H1 (cell line): ENCODE data around the gene CTIF. TPM values are rescaled to one million over a fixed set of nuclear protein-coding genes. Genes with fewer than 3 reads are reported as not detected.

ENCODE experiments used
- CTCF ChIA-PET: fragments of 300-600 bp; sonication (Branson Sonifier 250); formaldehyde crosslinking; loops from one replicate; lab custom pipeline; 2021; ENCODE audit not compliant: partially characterized antibody; lab: Charles Lee
- POLR2A ChIA-PET: fragments of 300-600 bp; sonication (Branson Sonifier 250); formaldehyde crosslinking; loops from one replicate; lab custom pipeline; 2021; ENCODE audit warnings: inconsistent platforms; ENCODE audit not compliant: partially characterized antibody; lab: Charles Lee
- DNase-seq, 2 experiments: peaks; one replicate each; pipeline versions ENCODE4 v3.0.0 to v3.0.0-alpha.2; 2010 to 2022; ENCODE audit warnings: low spot score in 2 of 2, low read depth in 1 of 2, mixed read lengths in 1 of 2
- FAIRE-seq: peaks from 2 replicates; lab custom pipeline; 2011; peaks lifted over from hg19 to GRCh38; lab: Jason Lieb, UNC
- H2AFZ ChIP-seq: 2 replicates; pipeline ENCODE4 v1.8.1; 2012; ENCODE audit warnings: low read length, inconsistent platforms
- H2AK5ac ChIP-seq: 2 replicates; pipeline ENCODE4 v1.6.1; 2013; ENCODE audit warnings: low read depth, low read length
- H2BK120ac ChIP-seq: replicated peaks from 2 replicates; pipeline ENCODE3; 2013; ENCODE audit warnings: low read depth, low read length, inconsistent platforms
- H2BK12ac ChIP-seq: 2 replicates; pipeline ENCODE4 v1.6.1; 2013; ENCODE audit warnings: low read depth, low read length
- H2BK15ac ChIP-seq: 2 replicates; pipeline ENCODE4 v1.6.1; 2013; ENCODE audit warnings: low read length
- H2BK20ac ChIP-seq: 2 replicates; pipeline ENCODE4 v1.6.1; 2013; ENCODE audit warnings: low read length
- H2BK5ac ChIP-seq: 2 replicates; pipeline ENCODE4 v1.6.1; 2013; ENCODE audit warnings: low read depth, low read length
- H3K14ac ChIP-seq: 2 replicates; pipeline ENCODE4 v1.6.1; 2013; ENCODE audit warnings: inconsistent platforms; ENCODE audit not compliant: insufficient read length
- H3K18ac ChIP-seq: 2 replicates; pipeline ENCODE4 v1.6.1; 2013; ENCODE audit warnings: low read length; ENCODE audit errors: extremely low read depth
- H3K23ac ChIP-seq: 2 replicates; pipeline ENCODE4 v1.6.1; 2013; ENCODE audit warnings: inconsistent platforms; ENCODE audit not compliant: insufficient read length
- H3K23me2 ChIP-seq: 2 replicates; pipeline ENCODE4 v1.6.1; 2013; ENCODE audit warnings: low read depth, low read length
- H3K27ac ChIP-seq: 2 replicates; pipeline ENCODE4 v1.6.1; 2011; ENCODE audit warnings: low read depth, low read length, inconsistent platforms
- H3K27me3 ChIP-seq, 4 experiments: replicated peaks in 1 of 4; 1 replicate in 1 of 4; 2 replicates in 3 of 4; pipeline versions ENCODE4 v1.6.1 to v1.8.1; 2011 to 2013; ENCODE audit warnings: low read length in 3 of 4, mild to moderate bottlenecking in 3 of 4, inconsistent platforms in 2 of 4, mixed read lengths in 2 of 4, moderate library complexity in 1 of 4; ENCODE audit not compliant: control insufficient read depth in 3 of 4, insufficient read depth in 3 of 4; ENCODE audit errors: extremely low read depth in 1 of 4
- H3K36me3 ChIP-seq, 4 experiments: 2 replicates each; pipeline versions ENCODE4 v1.6.1 to v1.8.1; 2011 to 2013; ENCODE audit warnings: mild to moderate bottlenecking in 4 of 4, low read length in 3 of 4, moderate library complexity in 2 of 4, control low read depth in 1 of 4, inconsistent platforms in 1 of 4; ENCODE audit not compliant: insufficient read depth in 4 of 4, control insufficient read depth in 2 of 4
- H3K4ac ChIP-seq: replicated peaks from 2 replicates; pipeline ENCODE3; 2013; ENCODE audit warnings: low read length, low read depth, mixed read lengths, inconsistent platforms; ENCODE audit not compliant: insufficient read length
- H3K4me1 ChIP-seq, 4 experiments: replicated peaks in 1 of 4; 1 replicate in 1 of 4; 2 replicates in 3 of 4; pipeline versions ENCODE4 v1.6.1 to v1.8.1; 2011 to 2013; ENCODE audit warnings: low read length in 3 of 4, inconsistent platforms in 2 of 4, mixed read lengths in 1 of 4; ENCODE audit not compliant: insufficient read depth in 4 of 4, control insufficient read depth in 3 of 4
- H3K4me2 ChIP-seq, 2 experiments: 2 replicates each; pipeline versions ENCODE4 v1.6.1 to v1.8.1; 2011 to 2013; ENCODE audit warnings: low read depth in 2 of 2, low read length in 2 of 2, control low read depth in 1 of 2, inconsistent platforms in 1 of 2, mild to moderate bottlenecking in 1 of 2; ENCODE audit not compliant: insufficient read depth in 1 of 2
- H3K4me3 ChIP-seq, 4 experiments: fragments of 200-600, 300-600 bp in 1 of 4; sonication (generic), shearing (Covaris generic), sonication (Bioruptor Twin) in 1 of 4; 2 replicates each; pipeline versions ENCODE4 v1.5.1 to v1.8.1; 2011 to 2016; ENCODE audit warnings: low read length in 4 of 4, low read depth in 3 of 4, control low read depth in 2 of 4, inconsistent platforms in 2 of 4, mild to moderate bottlenecking in 2 of 4, mixed read lengths in 1 of 4, moderate library complexity in 1 of 4; ENCODE audit not compliant: insufficient read depth in 2 of 4; ENCODE audit errors: extremely low read depth in 1 of 4
- H3K56ac ChIP-seq: replicated peaks from 2 replicates; pipeline ENCODE3; 2013; ENCODE audit warnings: low read depth, mild to moderate bottlenecking, mixed read lengths, low read length, inconsistent platforms; ENCODE audit not compliant: insufficient read length
- H3K79me1 ChIP-seq: 2 replicates; pipeline ENCODE4 v1.6.1; 2013; ENCODE audit warnings: low read depth, low read length, control low read depth
- H3K79me2 ChIP-seq, 2 experiments: 2 replicates each; pipeline versions ENCODE4 v1.6.1 to v1.8.1; 2012 to 2013; ENCODE audit warnings: low read length in 2 of 2, mild to moderate bottlenecking in 2 of 2, inconsistent platforms in 1 of 2; ENCODE audit not compliant: insufficient read depth in 2 of 2, control insufficient read depth in 1 of 2
- H3K9ac ChIP-seq, 4 experiments: replicated peaks in 1 of 4; 1 replicate in 1 of 4; 2 replicates in 3 of 4; pipeline versions ENCODE4 v1.6.1 to v1.8.1; 2011 to 2013; ENCODE audit warnings: low read depth in 3 of 4, low read length in 3 of 4, control low read depth in 2 of 4, mild to moderate bottlenecking in 2 of 4, moderate library complexity in 2 of 4, inconsistent platforms in 1 of 4; ENCODE audit errors: extremely low read depth in 1 of 4
- H3K9me3 ChIP-seq, 2 experiments: 2 replicates each; pipeline versions ENCODE4 v1.6.1 to v1.8.1; 2012 to 2013; ENCODE audit warnings: mild to moderate bottlenecking in 2 of 2, moderate library complexity in 2 of 2, control low read depth in 1 of 2, inconsistent platforms in 1 of 2, low read depth in 1 of 2, low read length in 1 of 2, mixed read lengths in 1 of 2; ENCODE audit not compliant: insufficient read depth in 2 of 2
- H4K20me1 ChIP-seq, 2 experiments: replicated peaks in 1 of 2; 2 replicates each; pipeline versions ENCODE3 to v1.8.1; 2011 to 2013; ENCODE audit warnings: inconsistent platforms in 2 of 2, low read length in 2 of 2, mild to moderate bottlenecking in 1 of 2; ENCODE audit not compliant: insufficient read depth in 2 of 2, control insufficient read depth in 1 of 2
- H4K5ac ChIP-seq: 2 replicates; pipeline ENCODE4 v1.6.1; 2013; ENCODE audit warnings: low read length, low read depth, mixed read lengths, inconsistent platforms; ENCODE audit not compliant: insufficient read length
- H4K8ac ChIP-seq: 2 replicates; pipeline ENCODE4 v1.8.0; 2013; ENCODE audit warnings: mild to moderate bottlenecking, moderate library complexity, low read length, inconsistent platforms; ENCODE audit not compliant: insufficient read depth; ENCODE audit errors: extremely low read depth
- H4K91ac ChIP-seq: replicated peaks from 2 replicates; pipeline ENCODE3; 2013; ENCODE audit warnings: low read length, mixed read lengths, inconsistent platforms; ENCODE audit not compliant: insufficient read length
- CBX5 ChIP-seq: fragments of 300-800, 300-1000 bp; sonication (generic); IDR thresholded peaks from 2 replicates; pipeline ENCODE4 v1.7.1; 2016; ENCODE audit warnings: antibody characterized with exemption, low read length, low read depth
- GTF2F1 ChIP-seq: IDR thresholded peaks from 2 replicates; pipeline ENCODE4 v1.6.1; 2012; ENCODE audit warnings: low read depth, low read length, improper control_type of control experiment, borderline replicate concordance
- RNF2 ChIP-seq: fragments of 200-900, 300-1000 bp; sonication (generic); IDR thresholded peaks from 2 replicates; pipeline ENCODE4 v1.7.1; 2016; ENCODE audit warnings: borderline replicate concordance, low read depth, mild to moderate bottlenecking, antibody characterized with exemption, low read length; ENCODE audit not compliant: poor library complexity, severe bottlenecking; ENCODE audit errors: missing control alignments
- SIRT6 ChIP-seq: IDR thresholded peaks from one replicate; pipeline ENCODE4 v1.7.1; 2012; ENCODE audit warnings: low read length, inconsistent platforms
- SP2 ChIP-seq: IDR thresholded peaks from 2 replicates; pipeline ENCODE4 v1.6.1; 2012; ENCODE audit warnings: mild to moderate bottlenecking, low read length, inconsistent platforms
- WGBS, 2 experiments: shearing (Covaris generic) in 1 of 2; methylation state at CpG; one replicate each; pipeline versions ENCODE4 v1.1.6 to v1.1.7; 2013 to 2015; ENCODE audit warnings: low lambda C conversion rate in 2 of 2, mixed read lengths in 2 of 2, inconsistent platforms in 1 of 2, low coverage in 1 of 2, missing lambda C conversion rate in 1 of 2; ENCODE audit not compliant: insufficient replicate concordance in 2 of 2, insufficient coverage in 1 of 2, insufficient read length in 1 of 2; ENCODE audit errors: extremely low coverage in 1 of 2, missing lambda C conversion rate in 1 of 2; 5-methylcytosine and 5-hydroxymethylcytosine counted together
- polyA plus RNA-seq, 7 experiments: library from polyadenylated mRNA; depleted of rRNA in 3 of 7; stranded (reverse) in 5 of 7; unstranded in 2 of 7; fragments of >200 nt in 5 of 7; fragments of 200-250 nt in 2 of 7; gene quantifications; 1 replicate in 5 of 7; 2 replicates in 1 of 7; 4 replicates in 1 of 7; pipeline versions ENCODE4 v1.2.1 to v1.2.3, GENCODE V29; 2011 to 2013; ENCODE audit warnings: missing spikeins in 2 of 7, mixed read lengths in 2 of 7
- total RNA-seq: library from RNA; stranded (reverse); fragmentation: NEBNext Ultra II Directional; extraction: Animal tissue kit (Norgen Biotek cat#: 25700); gene quantifications from 2 replicates; pipeline ENCODE4 v1.2.1, GENCODE V29; 2021

CTIF gene
- total and polyA plus RNA-seq, 2 of the 8 experiments (the other 6 are each of a cell fraction or from before 2014, with no cell fraction given), result 9.0 to 17.8 TPM

DNA sequence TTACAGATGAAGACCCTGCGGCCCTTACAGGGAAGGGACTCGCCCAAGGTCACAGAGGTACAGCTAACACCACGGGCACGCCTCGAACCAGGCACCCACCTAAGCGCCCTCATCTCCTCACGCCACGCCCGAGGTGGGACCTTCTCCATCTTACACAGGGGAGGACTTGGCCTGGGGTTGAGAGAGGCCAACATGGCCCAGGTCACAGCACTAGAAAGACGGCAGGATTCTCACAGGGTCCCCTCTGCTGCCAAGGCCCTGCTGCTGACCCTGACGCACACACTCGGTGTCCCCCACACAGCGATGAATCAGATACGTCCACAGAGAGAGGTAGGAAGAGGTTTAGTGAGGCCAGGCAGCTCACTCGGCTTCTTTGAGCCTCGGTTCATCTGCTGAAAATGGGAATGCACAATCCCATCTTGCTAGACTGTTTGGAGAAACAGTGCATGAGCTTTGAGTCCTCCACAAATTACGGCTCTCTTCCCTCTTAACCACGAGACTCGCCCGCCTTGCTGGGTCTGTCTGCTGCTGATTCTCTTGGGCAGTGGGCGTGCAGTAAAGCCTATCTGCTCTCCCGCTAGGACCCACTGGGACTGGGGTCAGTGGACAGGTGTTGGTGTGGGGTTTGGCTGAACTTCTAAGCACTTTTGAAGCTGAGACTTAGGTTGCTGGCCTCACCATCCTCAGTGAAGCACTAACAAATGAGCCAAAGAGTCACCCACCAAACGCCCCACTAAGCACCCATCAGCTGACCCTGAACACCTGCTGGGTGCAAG, 332.7 kb downstream of the CTIF start:
- no peak overlapping the region for H2BK20ac ChIP-seq
- no peak overlapping the region for H2BK5ac ChIP-seq
- no peak overlapping the region; the same call in 1 of the 2 replicates for H2BK12ac ChIP-seq
- no peak overlapping the region for H3K23ac ChIP-seq
- 0 out of 7 replicates have a peak, but pooled peaks cover 0 to 3% (median 0%) of the 10 kb centered on the region in 4 experiments for H3K4me1 ChIP-seq
- no peak for FAIRE-seq
- H2AK5ac ChIP-seq, result no peak overlapping the region
- H4K20me1 ChIP-seq, result no peaks in the 10 kb centered on the region
- no peaks in the 10 kb centered on the region for H3K79me2 ChIP-seq
- H3K9me3 ChIP-seq, result no peaks in the 10 kb centered on the region
- no peaks in the 10 kb centered on the region for H3K79me1 ChIP-seq
- no peak overlapping the region for H4K91ac ChIP-seq
- no peak overlapping the region for H3K18ac ChIP-seq
- H3K4ac ChIP-seq, result no peak overlapping the region
- no peak overlapping the region for H3K14ac ChIP-seq
- H3K23me2 ChIP-seq, result 0 out of 2 replicates have a peak, but pooled peaks cover 2% of the 10 kb centered on the region
- no peak for DNase-seq
- TF ChIP-seq SP2 (no peak), GTF2F1 (no peak), RNF2 (no peak), SIRT6 (no peak), CBX5 (no peak)
- TF ChIP-seq, all 59 proteins: peak for 0
- 88% methylated on average over 23 of the region's 23 CpGs; no CpG with 5 or more reads in 1 of the 2 experiments for WGBS, 2 experiments
- no peaks in the 10 kb centered on the region for H3K36me3 ChIP-seq
- H3K4me2 ChIP-seq, result no peak overlapping the region
- H4K8ac ChIP-seq, result no peak overlapping the region
- no peak overlapping the region for H4K5ac ChIP-seq
- peaks cover 0 to 2% (median 0%) of the 10 kb centered on the region in 4 experiments; a peak in 1 of 7 replicates for H3K27me3 ChIP-seq
- POLR2A ChIA-PET, result interaction anchor here (1.7 kb wide), 1 partner anchor 11 kb away, joined by 5 read pairs; no protein-coding TSS in a partner anchor
- no peak overlapping the region for H3K27ac ChIP-seq
- no peak overlapping the region for H2BK120ac ChIP-seq
- H3K4me3 ChIP-seq, result no peak overlapping the region
- H3K9ac ChIP-seq, result no peak overlapping the region
- no peak overlapping the region for H2BK15ac ChIP-seq
- CTCF ChIA-PET, result interaction anchor here (1.1 kb wide), 1 partner anchor 75 kb away, joined by 3 read pairs; no protein-coding TSS in a partner anchor
- no peak overlapping the region for H3K56ac ChIP-seq
- no peak overlapping the region for H2AFZ ChIP-seq
